ENCODE data around the gene CENPM. TPM values are rescaled to one million over a fixed set of nuclear protein-coding genes. Genes with fewer than 3 reads are reported as not detected.
"Not testable (repeated sequence)": the region's sequence is repeated elsewhere in the genome, so short reads cannot be mapped to it uniquely, and the experiment has no call there.

Gene CENPM
- total and polyA plus RNA-seq, 7 donors, result 0.52 to 2.3 (median 1.1) TPM; not detected in 1

- intact Hi-C loops (cut with DNase I), result no loop called here
- Histone ChIP-seq H3K27me3 (ENCODE audit: insufficient read depth in 3 of 3, low read length in 2 of 3) (peaks cover 0 to under 1% (median 0%) of the 10 kb centered on the region in 3 donors), H3K27ac (no peak overlapping the region), H3K9me3 (no peaks in the 10 kb centered on the region), H3K4me3 (no peak overlapping the region), H3K36me3 (ENCODE audit: insufficient read depth in 1 of 2, low read depth in 1 of 2) (no peaks in the 10 kb centered on the region), H3K4me1 (no peaks in the 10 kb centered on the region)
- WGBS, 3 donors, result 90 to 95% (median 92%) methylated on average over 2 of the region's 2 CpGs
- TF ChIP-seq CTCF (IDR thresholded peaks at IDR 0.05), result no peak
- DNase-seq (no peak), ATAC-seq (no peak)
Observed at GRCh38 chr22:41952713-41953112, 5.8 kb upstream of the CENPM start.

- no peak within 1 kb of the TSS for H3K27ac ChIP-seq
- H3K9me3 ChIP-seq, result no peaks in the 10 kb centered on the region
- TF ChIP-seq CTCF (IDR thresholded peaks at IDR 0.05), result no peak
- ATAC-seq (no peak), DNase-seq (no peak)
- WGBS, 3 donors, result 34 to 46% (median 36%) methylated on average over 14 to 16 of the region's 16 CpGs
- no peaks in the 10 kb centered on the region for H3K4me1 ChIP-seq
- H3K36me3 ChIP-seq (ENCODE audit: insufficient read depth in 1 of 2, low read depth in 1 of 2), result no peaks in the 10 kb centered on the region
- intact Hi-C loops (cut with DNase I), result no loop called here
- no peaks in the 10 kb centered on the region for H3K27me3 ChIP-seq (ENCODE audit: insufficient read depth in 3 of 3, low read length in 2 of 3)
- no peak within 1 kb of the TSS for H3K4me3 ChIP-seq
Observed at GRCh38 chr22:41951898-41952474, 5.0 kb upstream of the CENPM start, which contains the start of gene SMIM45. TSS of gene SMIM45 (plus strand) at chr22:41952150.

GRCh38 chr22:41949297-41949965, 2.5 kb upstream of the CENPM start:
- no peaks in the 10 kb centered on the region for H3K36me3 ChIP-seq (ENCODE audit: insufficient read depth in 1 of 2, low read depth in 1 of 2)
- no peak for TF ChIP-seq CTCF (IDR thresholded peaks at IDR 0.05)
- intact Hi-C loops (cut with DNase I), result no loop called here
- H3K4me1 ChIP-seq, result peaks cover 8% of the 10 kb centered on the region
- H3K4me3 ChIP-seq, result no peak overlapping the region
- H3K9me3 ChIP-seq, result no peaks in the 10 kb centered on the region
- DNase-seq (no peak), ATAC-seq (no peak)
- WGBS, 3 donors, result 80 to 87% (median 85%) methylated on average over 7 of the region's 7 CpGs
- H3K27ac ChIP-seq, result no peak overlapping the region
- H3K27me3 ChIP-seq (ENCODE audit: insufficient read depth in 3 of 3, low read length in 2 of 3), result no peaks in the 10 kb centered on the region

GRCh38 chr22:41948928-41949296, 2.0 kb upstream of the CENPM start:
- DNase-seq; H3K9me3 ChIP-seq; H3K4me3 ChIP-seq; H3K27me3 ChIP-seq (ENCODE audit: insufficient read depth in 3 of 3, low read length in 2 of 3); H3K4me1 ChIP-seq; H3K27ac ChIP-seq; intact Hi-C loops (cut with DNase I); H3K36me3 ChIP-seq (ENCODE audit: insufficient read depth in 1 of 2, low read depth in 1 of 2); ATAC-seq: not testable (repeated sequence)
- WGBS, 3 donors, result 83 to 97% (median 85%) methylated on average over 8 of the region's 8 CpGs

- peaks cover 8% of the 10 kb centered on the region for H3K4me1 ChIP-seq
- H3K4me3 ChIP-seq, result no peak overlapping the region
- TF ChIP-seq CTCF (IDR thresholded peaks at IDR 0.05), result no peak
- WGBS, 3 donors, result 92 to 96% (median 95%) methylated on average over 2 of the region's 2 CpGs
- intact Hi-C loops (cut with DNase I), result no loop called here
- H3K27me3 ChIP-seq (ENCODE audit: insufficient read depth in 3 of 3, low read length in 2 of 3), result no peaks in the 10 kb centered on the region
- no peaks in the 10 kb centered on the region for H3K9me3 ChIP-seq
- H3K27ac ChIP-seq, result no peak overlapping the region
- ATAC-seq (no peak), DNase-seq (no peak)
- no peaks in the 10 kb centered on the region for H3K36me3 ChIP-seq (ENCODE audit: insufficient read depth in 1 of 2, low read depth in 1 of 2)
Observed at GRCh38 chr22:41948142-41948541, 1.2 kb upstream of the CENPM start.

Data from psoas muscle (tissue), 8 donors.